ENCODE measurements around the gene NDUFA11. TPM values are rescaled to one million over a fixed set of nuclear protein-coding genes. Genes with fewer than 3 reads are reported as not detected.

NDUFA11 gene
- total and polyA plus RNA-seq, 2 of the 13 experiments (the other 11 are each of a cell fraction or from before 2014, with no cell fraction given) = 286 to 378 TPM

DNA sequence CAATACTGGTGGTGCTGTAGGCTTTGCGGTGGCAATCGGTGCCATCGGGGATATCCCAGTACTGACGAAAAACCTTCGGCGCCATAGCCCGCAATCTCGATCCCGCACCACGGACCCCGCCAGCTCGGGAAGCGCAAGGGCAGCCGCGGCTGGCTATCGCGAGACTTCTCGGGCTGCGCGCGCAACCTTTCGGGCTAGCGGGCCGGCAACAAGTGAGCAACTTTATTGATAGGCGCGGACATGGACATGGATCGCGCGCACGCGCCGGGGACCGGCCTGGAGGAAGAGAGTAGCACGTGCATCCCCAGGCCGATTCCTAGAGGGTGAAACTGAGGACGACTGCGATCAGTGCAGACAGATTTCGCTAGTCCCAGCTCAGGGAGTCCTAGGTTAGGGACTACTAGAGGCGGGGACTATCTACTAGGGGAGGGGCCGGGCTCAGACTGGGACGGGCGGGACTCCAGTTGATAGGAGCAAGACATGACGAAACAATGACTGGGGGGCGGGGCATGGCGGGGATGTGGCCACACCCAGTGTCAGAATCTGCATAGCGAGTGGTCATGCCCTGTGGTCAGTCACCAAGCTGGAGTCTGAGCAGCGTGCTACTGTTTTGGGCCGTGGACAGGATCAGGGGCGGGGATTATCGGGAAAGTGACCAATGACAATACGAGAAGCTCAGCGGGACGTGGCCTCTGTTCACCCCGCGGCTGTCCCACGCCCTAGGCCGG, at the start of gene NDUFA11 (continued):
- TF ChIP-seq ESRRA (CRISPR knock-in tag; IDR thresholded peaks at IDR 0.05; ENCODE audit: low read depth) = no peak; the same call in 1 of the 2 replicates
- TF ChIP-seq, protein P1, sequence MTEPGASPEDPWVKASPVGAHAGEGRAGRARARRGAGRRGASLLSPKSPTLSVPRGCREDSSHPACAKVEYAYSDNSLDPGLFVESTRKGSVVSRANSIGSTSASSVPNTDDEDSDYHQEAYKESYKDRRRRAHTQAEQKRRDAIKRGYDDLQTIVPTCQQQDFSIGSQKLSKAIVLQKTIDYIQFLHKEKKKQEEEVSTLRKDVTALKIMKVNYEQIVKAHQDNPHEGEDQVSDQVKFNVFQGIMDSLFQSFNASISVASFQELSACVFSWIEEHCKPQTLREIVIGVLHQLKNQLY (CRISPR knock-in tag; IDR thresholded peaks at IDR 0.05) = peak; percentile 40; the same call in 1 of the 2 replicates
- TF ChIP-seq ZKSCAN8 (CRISPR knock-in tag; IDR thresholded peaks at IDR 0.05; ENCODE audit: borderline replicate concordance) = no peak
- TF ChIP-seq, protein P2, sequence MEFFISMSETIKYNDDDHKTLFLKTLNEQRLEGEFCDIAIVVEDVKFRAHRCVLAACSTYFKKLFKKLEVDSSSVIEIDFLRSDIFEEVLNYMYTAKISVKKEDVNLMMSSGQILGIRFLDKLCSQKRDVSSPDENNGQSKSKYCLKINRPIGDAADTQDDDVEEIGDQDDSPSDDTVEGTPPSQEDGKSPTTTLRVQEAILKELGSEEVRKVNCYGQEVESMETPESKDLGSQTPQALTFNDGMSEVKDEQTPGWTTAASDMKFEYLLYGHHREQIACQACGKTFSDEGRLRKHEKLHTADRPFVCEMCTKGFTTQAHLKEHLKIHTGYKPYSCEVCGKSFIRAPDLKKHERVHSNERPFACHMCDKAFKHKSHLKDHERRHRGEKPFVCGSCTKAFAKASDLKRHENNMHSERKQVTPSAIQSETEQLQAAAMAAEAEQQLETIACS (CRISPR knock-in tag; IDR thresholded peaks at IDR 0.05) = peak; percentile 89
- TF ChIP-seq RBAK (CRISPR knock-in tag; IDR thresholded peaks at IDR 0.05) = no peak
- TF ChIP-seq, protein P3, sequence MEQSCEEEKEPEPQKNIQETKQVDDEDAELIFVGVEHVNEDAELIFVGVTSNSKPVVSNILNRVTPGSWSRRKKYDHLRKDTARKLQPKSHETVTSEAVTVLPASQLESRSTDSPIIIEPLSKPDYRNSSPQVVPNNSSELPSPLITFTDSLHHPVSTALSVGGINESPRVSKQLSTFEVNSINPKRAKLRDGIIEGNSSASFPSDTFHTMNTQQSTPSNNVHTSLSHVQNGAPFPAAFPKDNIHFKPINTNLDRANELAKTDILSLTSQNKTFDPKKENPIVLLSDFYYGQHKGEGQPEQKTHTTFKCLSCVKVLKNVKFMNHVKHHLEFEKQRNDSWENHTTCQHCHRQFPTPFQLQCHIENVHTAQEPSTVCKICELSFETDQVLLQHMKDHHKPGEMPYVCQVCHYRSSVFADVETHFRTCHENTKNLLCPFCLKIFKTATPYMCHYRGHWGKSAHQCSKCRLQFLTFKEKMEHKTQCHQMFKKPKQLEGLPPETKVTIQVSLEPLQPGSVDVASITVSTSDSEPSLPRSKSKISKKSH (CRISPR knock-in tag; IDR thresholded peaks at IDR 0.05; ENCODE audit: borderline replicate concordance) = peak; percentile 88
- TF ChIP-seq ZNF256 (CRISPR knock-in tag; conservative IDR thresholded peaks at IDR 0.05) = 0 out of 2 replicates have a peak, but pooled peaks have one; percentile 57
- no peak for TF ChIP-seq PAX8 (CRISPR knock-in tag; IDR thresholded peaks at IDR 0.05; ENCODE audit: borderline replicate concordance)
- no peak for TF ChIP-seq ZNF326 (CRISPR knock-in tag; IDR thresholded peaks at IDR 0.05; ENCODE audit: borderline replicate concordance)
- TF ChIP-seq NFE2L1 (CRISPR knock-in tag; IDR thresholded peaks at IDR 0.05; ENCODE audit: borderline replicate concordance) = no peak
- TF ChIP-seq, protein P4, sequence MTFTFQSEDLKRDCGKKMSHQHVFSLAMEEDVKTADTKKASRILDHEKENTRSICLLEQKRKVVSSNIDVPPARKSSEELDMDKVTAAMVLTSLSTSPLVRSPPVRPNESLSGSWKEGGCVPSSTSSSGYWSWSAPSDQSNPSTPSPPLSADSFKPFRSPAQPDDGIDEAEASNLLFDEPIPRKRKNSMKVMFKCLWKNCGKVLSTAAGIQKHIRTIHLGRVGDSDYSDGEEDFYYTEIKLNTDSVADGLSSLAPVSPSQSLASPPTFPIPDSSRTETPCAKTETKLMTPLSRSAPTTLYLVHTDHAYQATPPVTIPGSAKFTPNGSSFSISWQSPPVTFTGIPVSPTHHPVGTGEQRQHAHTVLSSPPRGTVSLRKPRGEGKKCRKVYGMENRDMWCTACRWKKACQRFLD (CRISPR knock-in tag; IDR thresholded peaks at IDR 0.05; ENCODE audit: borderline replicate concordance) = 0 out of 2 replicates have a peak, but pooled peaks have one; percentile 59
- TF ChIP-seq, protein P5, sequence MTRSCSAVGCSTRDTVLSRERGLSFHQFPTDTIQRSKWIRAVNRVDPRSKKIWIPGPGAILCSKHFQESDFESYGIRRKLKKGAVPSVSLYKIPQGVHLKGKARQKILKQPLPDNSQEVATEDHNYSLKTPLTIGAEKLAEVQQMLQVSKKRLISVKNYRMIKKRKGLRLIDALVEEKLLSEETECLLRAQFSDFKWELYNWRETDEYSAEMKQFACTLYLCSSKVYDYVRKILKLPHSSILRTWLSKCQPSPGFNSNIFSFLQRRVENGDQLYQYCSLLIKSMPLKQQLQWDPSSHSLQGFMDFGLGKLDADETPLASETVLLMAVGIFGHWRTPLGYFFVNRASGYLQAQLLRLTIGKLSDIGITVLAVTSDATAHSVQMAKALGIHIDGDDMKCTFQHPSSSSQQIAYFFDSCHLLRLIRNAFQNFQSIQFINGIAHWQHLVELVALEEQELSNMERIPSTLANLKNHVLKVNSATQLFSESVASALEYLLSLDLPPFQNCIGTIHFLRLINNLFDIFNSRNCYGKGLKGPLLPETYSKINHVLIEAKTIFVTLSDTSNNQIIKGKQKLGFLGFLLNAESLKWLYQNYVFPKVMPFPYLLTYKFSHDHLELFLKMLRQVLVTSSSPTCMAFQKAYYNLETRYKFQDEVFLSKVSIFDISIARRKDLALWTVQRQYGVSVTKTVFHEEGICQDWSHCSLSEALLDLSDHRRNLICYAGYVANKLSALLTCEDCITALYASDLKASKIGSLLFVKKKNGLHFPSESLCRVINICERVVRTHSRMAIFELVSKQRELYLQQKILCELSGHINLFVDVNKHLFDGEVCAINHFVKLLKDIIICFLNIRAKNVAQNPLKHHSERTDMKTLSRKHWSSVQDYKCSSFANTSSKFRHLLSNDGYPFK (CRISPR knock-in tag; IDR thresholded peaks at IDR 0.05; ENCODE audit: borderline replicate concordance) = peak; percentile 91
- 0 out of 2 replicates have a peak, but pooled peaks have one; percentile 57 for TF ChIP-seq ZNF34 (CRISPR knock-in tag; IDR thresholded peaks at IDR 0.05; ENCODE audit: borderline replicate concordance)
- no peak for TF ChIP-seq IKZF1 (IDR thresholded peaks at IDR 0.05)
- TF ChIP-seq CHCHD3 (CRISPR knock-in tag; IDR thresholded peaks at IDR 0.05) = no peak
- TF ChIP-seq, protein P6, sequence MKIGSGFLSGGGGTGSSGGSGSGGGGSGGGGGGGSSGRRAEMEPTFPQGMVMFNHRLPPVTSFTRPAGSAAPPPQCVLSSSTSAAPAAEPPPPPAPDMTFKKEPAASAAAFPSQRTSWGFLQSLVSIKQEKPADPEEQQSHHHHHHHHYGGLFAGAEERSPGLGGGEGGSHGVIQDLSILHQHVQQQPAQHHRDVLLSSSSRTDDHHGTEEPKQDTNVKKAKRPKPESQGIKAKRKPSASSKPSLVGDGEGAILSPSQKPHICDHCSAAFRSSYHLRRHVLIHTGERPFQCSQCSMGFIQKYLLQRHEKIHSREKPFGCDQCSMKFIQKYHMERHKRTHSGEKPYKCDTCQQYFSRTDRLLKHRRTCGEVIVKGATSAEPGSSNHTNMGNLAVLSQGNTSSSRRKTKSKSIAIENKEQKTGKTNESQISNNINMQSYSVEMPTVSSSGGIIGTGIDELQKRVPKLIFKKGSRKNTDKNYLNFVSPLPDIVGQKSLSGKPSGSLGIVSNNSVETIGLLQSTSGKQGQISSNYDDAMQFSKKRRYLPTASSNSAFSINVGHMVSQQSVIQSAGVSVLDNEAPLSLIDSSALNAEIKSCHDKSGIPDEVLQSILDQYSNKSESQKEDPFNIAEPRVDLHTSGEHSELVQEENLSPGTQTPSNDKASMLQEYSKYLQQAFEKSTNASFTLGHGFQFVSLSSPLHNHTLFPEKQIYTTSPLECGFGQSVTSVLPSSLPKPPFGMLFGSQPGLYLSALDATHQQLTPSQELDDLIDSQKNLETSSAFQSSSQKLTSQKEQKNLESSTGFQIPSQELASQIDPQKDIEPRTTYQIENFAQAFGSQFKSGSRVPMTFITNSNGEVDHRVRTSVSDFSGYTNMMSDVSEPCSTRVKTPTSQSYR (CRISPR knock-in tag; IDR thresholded peaks at IDR 0.05; ENCODE audit: borderline replicate concordance) = peak; percentile 32; the same call in 1 of the 2 replicates
- TF ChIP-seq SRSF1 (optimal IDR thresholded peaks at IDR 0.05; ENCODE audit: low read depth, low read length) = no peak
